ENCODE data around the gene HNRNPD.

DNA sequence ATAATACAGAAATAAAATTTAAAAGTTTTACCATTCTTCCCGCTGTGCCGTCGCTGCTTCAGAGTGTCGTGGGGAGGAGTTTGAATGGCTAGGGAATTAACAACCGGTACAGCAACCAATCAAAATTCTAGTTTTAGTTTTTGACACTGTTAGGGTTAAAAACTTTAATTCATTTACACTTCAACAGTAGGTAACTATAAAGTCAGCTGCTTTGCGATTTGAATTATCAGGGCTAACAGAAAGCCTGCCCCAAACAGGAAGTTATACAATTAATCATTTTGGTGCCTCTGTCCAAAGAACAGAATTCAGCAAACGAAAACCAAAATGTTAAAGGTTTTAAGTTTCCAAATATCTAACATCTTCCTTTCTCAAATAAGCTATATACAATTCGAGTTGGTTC, 2.3 kb downstream of the HNRNPD start:
- TF ChIP-seq CEBPB (IDR thresholded peaks at IDR 0.05; ENCODE audit: borderline replicate concordance in 1 of 2, low read depth in 2 of 2, low read length in 2 of 2) (no peak), RCOR1 (conservative IDR thresholded peaks at IDR 0.05; ENCODE audit: low read depth, low read length) (no peak), DPF2 (IDR thresholded peaks at IDR 0.05) (no peak), SREBF2 (IDR thresholded peaks at IDR 0.05; ENCODE audit: low read length) (no peak), ASH2L (IDR thresholded peaks at IDR 0.05; ENCODE audit: borderline replicate concordance, low read depth) (no peak), ELK1 (IDR thresholded peaks at IDR 0.05; ENCODE audit: low read depth, low read length) (no peak), EGR1 (IDR thresholded peaks at IDR 0.05; ENCODE audit: borderline replicate concordance in 1 of 2, low read depth in 2 of 2, low read length in 2 of 2) (no peak), GATAD2B (conservative IDR thresholded peaks at IDR 0.05; ENCODE audit: low read depth) (no peak), FOS (IDR thresholded peaks at IDR 0.05; ENCODE audit: borderline replicate concordance, extremely low read depth, insufficient read length) (no peak)
- TF ChIP-seq, protein P1, sequence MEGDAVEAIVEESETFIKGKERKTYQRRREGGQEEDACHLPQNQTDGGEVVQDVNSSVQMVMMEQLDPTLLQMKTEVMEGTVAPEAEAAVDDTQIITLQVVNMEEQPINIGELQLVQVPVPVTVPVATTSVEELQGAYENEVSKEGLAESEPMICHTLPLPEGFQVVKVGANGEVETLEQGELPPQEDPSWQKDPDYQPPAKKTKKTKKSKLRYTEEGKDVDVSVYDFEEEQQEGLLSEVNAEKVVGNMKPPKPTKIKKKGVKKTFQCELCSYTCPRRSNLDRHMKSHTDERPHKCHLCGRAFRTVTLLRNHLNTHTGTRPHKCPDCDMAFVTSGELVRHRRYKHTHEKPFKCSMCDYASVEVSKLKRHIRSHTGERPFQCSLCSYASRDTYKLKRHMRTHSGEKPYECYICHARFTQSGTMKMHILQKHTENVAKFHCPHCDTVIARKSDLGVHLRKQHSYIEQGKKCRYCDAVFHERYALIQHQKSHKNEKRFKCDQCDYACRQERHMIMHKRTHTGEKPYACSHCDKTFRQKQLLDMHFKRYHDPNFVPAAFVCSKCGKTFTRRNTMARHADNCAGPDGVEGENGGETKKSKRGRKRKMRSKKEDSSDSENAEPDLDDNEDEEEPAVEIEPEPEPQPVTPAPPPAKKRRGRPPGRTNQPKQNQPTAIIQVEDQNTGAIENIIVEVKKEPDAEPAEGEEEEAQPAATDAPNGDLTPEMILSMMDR (IDR thresholded peaks at IDR 0.05 in 2 of 3, conservative IDR thresholded peaks at IDR 0.05 in 1 of 3; ENCODE audit: control insufficient read depth in 2 of 3, extremely low read depth in 1 of 3, insufficient read depth in 1 of 3, low read depth in 3 of 3, low read length in 3 of 3): no peak
